HG03442 (cell line): ENCODE data around the gene NEGR1.

Experiments
- ATAC-seq: cut with Tn5 transposase; IDR thresholded peaks from one replicate; pipeline ENCODE4 v1.9.1; 2021; ENCODE audit warnings: mild to moderate bottlenecking, moderate library complexity; ENCODE audit not compliant: unreplicated experiment

The NEGR1 gene

DNA sequence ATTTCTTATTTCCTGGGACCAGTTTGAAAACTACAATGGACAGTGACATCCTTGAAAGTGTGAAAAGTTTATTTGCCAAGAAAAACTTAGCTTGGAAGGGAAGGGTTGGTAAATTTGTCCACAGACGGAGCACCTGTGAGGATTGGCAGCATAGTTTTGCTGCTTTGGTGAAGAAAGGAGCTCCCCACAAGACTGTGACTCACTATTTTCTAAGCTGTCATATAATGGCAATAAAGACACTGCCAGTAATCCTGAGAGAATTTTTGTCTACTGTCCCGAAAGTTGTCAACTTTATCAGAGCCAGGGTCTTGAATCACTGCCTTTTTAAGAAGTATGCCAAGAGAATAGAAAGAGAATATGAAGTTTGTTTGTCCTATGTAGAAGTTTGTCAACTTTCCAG is 230.8 kb downstream of the NEGR1 start:
- ATAC-seq, result no peak

DNA sequence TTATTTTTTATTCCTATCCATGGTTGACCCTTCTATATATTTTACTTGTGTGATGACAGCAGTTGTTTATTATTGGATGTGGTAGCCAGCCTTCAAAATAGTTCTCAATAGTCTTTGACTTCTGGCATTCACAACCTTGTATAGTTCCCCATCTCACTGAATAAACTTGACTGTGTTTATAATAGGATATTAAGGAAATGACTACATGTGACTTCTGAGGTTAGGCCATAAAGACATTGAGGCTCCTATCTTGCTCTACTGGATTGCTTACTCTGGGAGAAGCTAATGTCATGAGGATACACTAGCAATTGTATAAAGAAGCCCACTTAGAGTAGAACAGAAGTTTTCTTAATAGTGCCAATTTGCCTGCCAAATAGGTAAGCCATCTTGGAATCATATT is 231.8 kb downstream of the NEGR1 start:
- no peak for ATAC-seq

DNA sequence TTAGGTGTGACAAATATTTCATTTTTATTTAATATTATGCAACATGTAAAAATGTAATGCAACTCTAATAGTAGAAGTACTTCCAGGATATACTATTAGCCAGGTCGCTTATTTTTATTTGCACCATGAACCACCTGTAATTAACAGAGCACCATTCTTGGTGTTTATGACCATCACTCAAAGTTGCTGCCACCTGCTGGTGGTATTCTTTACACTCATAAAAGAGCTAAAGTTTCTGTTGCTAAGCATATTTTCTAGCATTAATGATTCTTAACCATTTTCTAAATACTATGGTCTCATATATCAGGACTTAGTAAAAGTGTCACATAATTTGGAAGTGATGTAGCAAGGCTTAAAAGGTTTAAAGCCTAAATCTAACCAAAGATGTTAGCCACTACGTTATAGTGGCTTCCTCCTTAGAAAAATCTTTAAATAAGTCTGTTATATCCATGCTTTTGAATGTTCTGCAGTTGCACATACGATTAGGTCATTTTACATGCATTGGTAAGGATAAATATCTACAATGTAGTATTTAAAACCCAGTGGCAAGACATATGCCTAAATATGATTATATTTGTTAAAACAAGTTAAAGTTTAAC is 244.5 kb downstream of the NEGR1 start:
- peak; percentile 77 for ATAC-seq

DNA sequence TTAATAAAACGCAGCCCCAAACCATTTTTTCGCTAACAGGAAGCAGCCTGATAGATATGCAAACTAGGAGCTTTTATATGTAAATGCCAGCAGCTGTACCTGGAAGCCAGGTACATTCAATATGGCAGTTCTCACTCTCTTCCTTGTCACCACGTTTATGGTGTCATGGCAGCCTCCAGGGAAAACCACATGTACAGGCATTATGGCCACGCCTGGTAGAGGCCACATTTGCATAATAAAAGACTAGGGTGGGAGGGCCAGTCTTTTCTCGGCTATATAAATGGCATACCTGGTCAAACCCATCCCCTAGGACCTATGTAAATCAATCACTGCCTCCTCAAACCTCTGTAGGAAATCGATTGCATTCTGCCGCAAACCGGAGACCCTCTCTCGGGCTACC is 247.5 kb downstream of the NEGR1 start:
- no peak for ATAC-seq

DNA sequence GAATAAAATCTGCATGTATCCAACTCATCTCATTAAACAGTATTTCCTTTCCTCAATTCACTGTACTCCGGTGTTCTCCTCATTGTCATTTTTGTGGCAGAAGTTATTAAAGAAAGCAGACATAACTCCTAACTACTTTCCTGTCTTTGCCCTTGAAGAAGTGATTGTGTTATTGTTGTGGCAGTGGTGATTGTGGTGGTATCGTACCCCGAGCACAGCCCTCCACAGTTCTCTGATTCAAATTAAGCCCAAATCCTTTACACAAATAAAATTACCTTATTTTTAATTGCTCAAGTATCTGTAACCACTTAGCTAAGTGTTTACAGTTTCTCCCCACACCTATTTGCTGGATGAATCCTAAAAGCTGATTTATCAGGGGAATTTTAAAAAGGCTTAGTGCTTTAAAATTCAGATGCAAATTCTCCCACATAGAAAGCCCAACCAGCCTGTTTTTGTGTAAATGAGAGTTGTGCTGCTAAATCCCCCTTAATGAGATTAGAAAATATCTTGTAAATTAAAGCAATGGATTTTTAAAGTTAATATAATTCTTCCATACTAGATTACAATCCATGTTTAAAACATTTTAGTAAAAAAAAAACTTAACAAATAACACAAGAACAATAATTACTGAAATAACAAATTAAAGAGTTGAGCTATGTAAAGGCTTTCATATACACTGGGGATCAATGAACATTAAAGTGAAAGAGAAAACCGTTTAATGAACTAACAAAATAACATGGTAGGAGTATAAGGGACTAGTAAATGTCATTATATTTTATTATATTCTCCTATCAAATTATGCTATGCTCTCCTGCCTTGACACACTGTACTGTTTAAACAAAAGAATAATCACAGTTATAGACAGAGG is 259.0 kb downstream of the NEGR1 start:
- no peak for ATAC-seq

DNA sequence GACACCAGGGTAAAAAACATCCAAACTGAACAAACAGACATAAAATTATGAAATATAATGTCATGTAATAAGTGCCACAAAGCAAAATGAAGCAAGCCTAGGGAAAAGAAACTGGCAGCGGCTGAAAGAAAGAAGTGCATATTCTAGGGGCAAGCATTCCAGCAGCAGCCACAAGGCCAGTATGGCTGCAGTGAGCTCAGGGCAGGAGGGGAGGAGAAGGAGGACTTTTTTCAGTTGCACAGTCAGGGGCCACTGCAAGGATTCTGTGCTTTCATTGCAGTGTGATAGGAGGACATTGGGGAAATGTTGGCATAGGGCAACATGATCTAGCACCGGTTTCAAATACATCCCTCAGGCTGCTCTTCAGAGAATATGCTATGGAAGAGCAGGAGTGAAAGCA is 263.8 kb downstream of the NEGR1 start:
- ATAC-seq, result no peak

DNA sequence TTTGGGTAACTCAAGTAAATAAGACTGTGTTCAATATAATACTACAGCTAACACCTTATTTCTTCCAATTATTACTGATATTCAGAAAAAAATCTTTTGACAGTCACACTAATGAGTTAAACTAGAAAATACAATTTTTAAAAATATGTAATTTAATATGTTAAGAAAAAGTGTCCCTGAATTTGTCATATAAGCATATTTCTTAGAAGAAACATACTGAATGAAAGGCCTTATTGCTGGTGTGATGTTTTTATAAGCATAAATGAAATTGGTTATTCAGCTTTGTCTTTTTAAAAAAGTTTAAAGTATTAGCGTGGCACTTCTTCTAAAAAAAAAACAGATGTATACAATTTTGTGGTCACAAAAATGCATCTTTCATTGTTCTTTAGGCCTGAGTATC is 267.3 kb downstream of the NEGR1 start:
- ATAC-seq, result no peak

DNA sequence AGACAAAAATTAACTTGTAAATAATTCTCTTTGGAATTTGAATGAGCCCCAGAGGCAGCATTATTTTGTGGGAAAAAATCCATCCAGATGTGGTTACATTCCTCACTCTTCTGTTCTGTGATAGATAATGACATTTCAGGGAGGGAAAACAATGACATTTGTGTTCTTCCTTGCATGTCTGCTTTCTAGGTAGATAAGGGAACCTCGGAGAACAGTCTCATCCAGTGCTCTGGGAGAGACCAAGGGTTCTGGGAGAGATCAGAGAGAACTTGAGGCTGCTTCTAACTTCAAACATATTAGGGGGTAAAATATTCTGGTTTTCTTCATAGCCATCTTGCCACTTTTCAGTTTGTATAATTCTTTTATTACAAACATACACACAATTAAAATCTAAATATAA is 269.2 kb downstream of the NEGR1 start:
- ATAC-seq, result no peak

DNA sequence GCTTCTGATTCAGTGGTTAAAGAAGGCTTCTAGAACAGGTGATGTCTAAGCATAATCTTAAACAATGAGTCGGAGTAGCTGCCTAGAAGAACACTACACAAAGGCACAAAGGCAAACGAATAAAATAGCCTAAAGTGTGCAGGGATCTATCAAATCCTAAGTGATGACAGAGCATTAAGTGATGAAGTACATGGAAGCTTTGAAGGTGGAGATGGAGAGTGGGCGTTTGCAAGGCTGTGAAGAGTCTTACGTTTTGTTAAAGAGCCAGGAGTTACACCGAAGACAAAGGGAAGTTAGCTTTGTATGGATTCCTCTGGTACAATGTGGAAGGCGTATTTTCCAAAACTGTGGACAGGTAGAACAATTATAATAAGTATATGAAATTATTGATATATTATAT is 270.6 kb downstream of the NEGR1 start:
- no peak for ATAC-seq

DNA sequence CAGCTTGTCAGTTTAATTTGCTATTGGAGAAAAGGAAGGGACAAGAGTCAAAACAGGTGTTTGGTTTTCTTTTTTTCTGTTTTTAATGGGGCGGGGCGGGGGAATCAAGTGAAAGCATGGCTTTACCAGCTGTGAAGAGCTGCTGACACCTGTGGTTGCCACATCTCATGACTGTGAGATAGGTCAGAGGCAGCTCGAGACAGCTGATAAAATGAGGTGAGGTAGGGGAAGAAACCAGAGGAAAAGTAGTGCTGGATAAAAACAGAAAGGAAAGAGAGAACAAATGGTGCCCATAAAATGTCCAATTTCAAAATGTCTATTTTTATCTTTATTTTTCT is 272.3 kb downstream of the NEGR1 start:
- no peak for ATAC-seq

DNA sequence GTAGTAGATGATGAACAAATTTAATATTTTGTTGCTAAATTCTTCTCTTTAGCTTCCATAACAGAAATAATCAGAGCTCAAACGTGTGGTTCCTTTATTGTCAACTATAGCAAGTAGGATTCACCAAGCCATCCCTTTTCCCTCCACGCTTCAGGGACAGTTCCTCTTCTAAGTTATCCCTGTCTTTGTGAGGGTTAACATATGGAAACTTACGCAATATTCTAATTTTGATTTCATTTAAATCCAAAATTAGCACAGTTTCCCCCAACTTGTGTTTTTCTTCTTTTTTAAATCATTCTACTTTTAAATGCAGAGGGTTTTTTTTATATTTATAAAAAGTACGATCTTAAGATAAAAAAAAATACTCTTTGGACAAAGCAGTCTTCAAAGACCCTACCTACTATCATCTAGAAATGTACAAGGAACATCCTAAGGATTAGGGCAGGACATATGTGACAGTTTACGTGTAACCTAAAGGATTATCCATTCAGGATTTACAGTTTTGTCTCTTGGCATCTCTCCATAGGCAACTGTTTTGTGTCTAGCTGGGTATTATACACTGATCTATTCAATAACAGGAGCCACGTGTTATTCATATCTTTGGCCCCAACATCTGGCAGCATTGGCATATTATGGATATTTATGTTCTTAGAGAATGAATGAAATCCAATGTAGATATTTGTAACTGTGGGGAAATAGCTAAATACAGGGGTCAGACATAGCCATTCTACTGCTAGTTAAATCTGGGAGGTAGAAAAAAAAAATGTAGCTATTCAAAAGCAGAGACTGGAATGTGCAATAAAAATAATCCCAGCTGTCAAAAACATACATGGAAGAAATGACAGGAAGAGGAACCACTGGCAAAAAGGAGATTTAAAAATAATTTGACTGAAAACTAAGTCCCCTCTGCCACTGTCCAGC is 272.9 kb downstream of the NEGR1 start:
- ATAC-seq, result no peak

DNA sequence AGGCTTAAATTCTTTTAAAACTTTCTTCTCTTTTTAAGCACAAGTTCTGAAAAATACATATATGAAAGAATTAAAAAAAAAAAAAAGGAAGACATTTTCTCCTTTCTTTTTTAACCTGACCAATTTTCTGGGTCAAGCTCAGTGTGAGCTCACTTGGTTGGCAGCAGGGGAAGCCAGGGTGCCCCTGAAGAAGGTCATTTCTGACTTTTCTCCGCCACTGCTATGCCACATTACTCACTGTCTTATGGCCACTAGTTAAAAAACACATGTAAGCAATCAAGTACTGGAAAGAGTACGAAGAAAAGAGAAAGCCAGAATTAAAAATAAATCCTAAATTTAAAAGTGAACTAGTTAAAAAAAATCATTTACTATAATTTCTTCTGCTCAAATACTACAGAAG is 275.0 kb downstream of the NEGR1 start:
- no peak for ATAC-seq

DNA sequence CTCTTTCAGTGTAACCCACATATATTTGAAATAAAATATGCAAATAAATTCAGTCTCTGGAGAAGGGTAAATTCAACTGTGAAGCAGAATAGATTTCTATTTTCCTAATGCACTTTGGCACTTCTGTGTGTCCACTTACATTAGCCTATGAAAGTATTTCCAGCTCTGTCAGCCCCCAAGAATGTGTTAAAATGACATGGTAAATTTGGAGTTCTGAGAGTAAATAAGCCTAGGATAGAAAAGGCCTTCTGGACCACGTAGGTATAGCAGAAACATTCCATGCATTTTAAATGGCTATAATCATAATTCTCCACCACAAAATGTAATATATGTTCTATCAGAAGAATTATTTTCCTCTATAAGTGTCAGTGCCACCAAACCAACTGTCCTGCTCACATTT is 276.2 kb downstream of the NEGR1 start:
- no peak for ATAC-seq

DNA sequence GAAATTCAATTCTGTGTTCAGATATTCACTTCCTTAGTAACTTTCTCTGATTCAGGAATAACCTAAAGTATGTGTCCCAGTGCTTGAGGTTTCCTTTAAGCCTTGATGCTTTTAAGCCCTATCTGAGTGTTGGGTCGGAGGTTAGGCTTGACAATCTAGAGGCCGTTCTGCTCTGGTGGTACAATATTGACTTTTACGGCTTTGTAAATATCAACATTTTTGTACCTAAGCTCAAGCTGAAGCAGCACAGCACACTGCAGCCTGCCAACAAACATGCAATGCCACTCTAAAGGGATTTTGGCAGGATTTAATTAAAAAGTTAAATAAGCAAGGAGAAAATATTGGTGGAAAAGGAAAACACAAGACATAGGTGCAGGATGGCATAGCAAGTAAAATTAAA is 279.2 kb downstream of the NEGR1 start:
- ATAC-seq, result no peak

DNA sequence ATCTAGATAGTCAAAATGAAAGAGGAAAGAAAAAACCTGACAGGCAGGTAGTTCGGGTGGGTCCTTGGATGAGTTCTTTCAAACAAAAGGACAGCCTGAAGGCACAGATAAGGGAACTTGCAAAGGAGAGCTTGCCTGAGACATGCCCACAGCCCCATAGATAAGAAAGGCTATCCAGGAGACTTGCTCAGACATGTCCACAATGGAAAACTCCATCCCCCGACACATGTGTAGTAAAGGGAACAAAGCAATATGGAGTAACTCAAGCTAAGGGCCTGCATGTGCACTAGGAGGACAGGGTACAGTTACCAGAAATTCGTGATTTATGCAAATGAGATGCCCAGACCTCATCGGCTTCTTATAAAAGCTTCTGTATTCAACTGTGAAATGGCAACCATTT is 281.5 kb downstream of the NEGR1 start:
- ATAC-seq, result peak; percentile 54

DNA sequence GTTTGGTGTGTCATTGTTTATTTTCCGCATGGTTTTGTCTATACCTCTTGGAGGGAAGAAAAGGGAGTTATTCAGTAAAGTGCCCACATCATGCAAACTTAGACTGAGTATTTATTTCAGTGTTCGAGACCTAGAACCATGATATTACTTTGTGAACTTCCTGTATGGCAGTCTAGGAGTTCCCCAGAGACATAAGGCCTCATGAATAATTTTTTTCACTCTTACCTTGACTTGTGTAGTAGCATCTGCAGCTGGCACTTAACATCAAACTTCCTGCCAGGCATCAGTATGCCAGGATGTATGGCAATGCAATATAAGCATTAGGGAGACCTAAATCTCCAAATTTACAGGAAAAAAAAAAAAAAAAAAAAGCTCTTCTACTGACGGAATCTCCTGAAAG is 287.7 kb downstream of the NEGR1 start:
- no peak for ATAC-seq

DNA sequence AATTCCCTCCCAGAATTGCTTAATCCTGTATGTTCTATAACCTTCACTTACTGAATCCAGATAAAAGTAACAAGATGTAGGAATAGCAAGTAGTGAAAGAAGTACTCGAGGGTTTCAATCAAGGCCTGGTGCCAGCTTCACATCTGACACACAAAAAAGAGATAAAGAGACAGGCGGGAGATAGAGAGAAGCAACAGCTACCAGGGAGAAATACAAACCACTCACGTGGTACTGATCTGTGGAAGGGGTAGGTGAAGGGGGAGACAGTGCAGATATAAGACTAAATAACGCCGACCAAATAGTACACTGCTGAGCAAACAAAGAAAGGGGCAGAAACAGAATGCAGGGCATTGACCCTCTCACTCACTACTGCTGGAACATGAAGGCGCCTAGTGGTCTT is 295.2 kb downstream of the NEGR1 start:
- ATAC-seq, result no peak

DNA sequence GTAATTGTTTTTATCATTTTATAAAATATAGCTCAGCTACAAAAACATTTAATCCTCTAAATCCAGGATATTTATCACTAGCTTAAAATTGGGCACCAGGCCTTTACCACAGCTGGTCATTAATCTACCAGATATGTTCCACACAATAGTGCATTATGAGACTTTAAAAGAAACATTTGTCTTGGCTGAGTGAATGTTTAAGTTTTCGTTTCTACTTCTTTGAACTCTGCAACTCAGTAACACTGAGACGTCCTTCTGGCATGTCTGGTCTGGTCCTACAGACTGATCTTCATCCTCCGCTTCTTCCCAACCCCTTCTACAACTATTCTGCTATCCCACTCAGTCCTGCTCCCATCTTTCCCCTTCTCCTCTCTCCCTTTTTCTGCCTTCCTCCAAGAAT is 296.2 kb downstream of the NEGR1 start:
- ATAC-seq, result no peak

DNA sequence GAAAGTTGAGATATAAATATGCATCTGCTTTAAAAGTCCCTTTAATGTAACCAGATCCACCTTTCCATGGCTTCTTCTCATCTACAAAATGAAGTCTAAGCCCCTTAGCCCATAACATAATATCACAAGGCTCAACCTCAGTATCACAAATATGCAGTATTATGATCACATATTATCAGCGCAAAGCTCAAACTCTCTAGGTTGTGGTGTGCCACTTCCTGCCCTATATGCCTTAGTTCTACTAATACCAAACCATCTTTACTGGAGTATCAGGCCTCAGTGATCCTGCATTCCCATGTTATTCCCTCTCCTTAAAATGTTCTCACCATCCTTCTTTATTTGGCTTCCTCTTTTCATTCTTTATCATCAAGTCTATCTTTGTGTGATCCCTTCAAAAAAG is 301.8 kb downstream of the NEGR1 start:
- no peak for ATAC-seq

DNA sequence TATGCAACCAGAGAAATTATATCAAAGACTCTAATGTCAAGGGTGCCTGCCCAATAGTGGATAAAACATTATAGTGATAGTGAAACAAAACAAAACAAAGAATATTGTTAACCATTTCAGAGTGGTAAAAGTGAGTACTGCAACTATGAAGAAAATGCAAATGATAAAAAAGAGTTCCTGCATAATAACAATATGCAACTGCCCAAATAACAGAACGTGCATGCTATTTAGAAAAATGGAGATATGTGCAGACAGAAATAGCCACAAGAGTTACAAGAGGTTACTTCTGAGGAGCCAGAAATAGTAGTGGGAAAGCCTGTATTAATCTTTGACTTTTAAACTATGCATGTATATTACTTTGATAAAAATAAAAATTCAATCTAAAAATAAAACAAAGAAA is 302.5 kb downstream of the NEGR1 start:
- ATAC-seq, result no peak

DNA sequence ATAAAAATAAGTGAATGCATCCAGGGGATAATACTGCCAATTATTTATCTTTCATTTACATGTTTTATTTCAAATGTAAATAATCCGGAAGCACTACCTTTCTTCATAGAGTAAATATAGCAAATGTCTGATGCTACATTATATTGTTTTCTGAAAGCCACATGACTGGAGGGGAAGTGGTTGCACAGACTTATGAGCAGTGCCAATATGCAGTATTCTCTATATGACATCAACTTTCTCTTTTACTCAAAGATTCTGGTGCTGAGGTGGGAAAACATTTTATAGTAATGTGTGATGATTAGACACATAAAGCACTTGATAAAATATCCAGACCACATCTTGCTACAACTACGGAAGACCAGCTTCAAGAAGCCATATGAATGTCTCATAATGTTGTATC is 314.7 kb downstream of the NEGR1 start:
- ATAC-seq, result peak; percentile 98

DNA sequence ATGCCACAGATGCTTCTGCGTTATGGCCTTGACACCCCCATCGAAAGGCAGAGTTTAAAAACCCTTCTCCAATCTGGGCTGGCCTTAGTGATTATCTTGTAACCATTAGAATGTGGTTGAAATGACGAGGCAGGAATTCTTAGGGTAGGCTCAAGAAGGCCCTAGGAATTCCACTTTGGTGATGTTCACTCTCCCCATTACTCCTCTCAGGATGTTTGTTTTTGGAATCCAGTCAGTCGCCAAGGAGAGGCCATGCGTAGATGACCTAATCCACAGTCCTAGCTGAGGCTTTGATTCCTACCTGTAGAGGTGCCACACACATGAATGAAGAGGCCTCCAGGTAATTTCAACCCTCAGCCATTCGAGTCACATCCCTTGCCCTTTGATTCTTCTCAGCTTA is 318.2 kb downstream of the NEGR1 start:
- no peak for ATAC-seq
